ENCODE measurements around the gene TRIM8. TPM values are rescaled to one million over a fixed set of nuclear protein-coding genes. Genes with fewer than 3 reads are reported as not detected.
A peak's percentile ranks its signal among the peaks of the same experiment; 100 is the strongest.

TRIM8 gene
- total RNA-seq, 1 donor from 2014 or later = 219 TPM

- Mint-ChIP-seq H3K9me3 (ENCODE audit: unreplicated experiment) (no peaks in the 10 kb centered on the region), H3K36me3 (ENCODE audit: low read depth, unreplicated experiment) (peaks cover 20% of the 10 kb centered on the region), H3K4me1 (ENCODE audit: unreplicated experiment) (peaks cover 67% of the 10 kb centered on the region), H3K27me3 (ENCODE audit: unreplicated experiment) (peaks cover 6% of the 10 kb centered on the region), H3K4me3 (ENCODE audit: unreplicated experiment) (no peak overlapping the region), H3K27ac (ENCODE audit: unreplicated experiment) (peak overlapping the region; percentile 80)
- TF ChIP-seq CTCF (IDR thresholded peaks at IDR 0.05; ENCODE audit: unreplicated experiment) = no peak
- no peak for DNase-seq (ENCODE audit: low spot score)
These were observed 11.0 kb upstream of the TRIM8 start for GRCh38 chr10:102633287-102633686.

DNA sequence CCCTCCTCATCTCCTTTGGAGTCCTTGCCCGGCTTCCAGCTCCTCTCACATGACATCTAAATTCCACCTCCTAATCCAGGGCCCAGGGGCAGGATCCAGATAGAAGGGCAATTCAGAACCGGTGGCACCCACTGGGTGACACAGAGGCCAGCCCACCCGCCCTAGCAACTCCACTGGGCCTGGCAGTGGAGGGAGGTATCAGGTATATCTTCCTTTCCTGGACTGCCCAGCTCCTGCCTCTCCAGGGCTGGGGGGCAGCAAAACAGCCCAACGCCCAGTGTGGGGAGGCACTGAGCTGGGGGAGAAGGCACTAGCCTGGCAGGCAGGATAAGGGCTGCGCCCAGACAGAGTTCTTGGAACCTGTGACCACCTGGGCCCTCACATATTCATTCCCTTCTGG lies 10.4 kb upstream of the TRIM8 start:
- peaks cover 8% of the 10 kb centered on the region for H3K27me3 Mint-ChIP-seq (ENCODE audit: unreplicated experiment)
- H3K4me1 Mint-ChIP-seq (ENCODE audit: unreplicated experiment) = peaks cover 64% of the 10 kb centered on the region
- TF ChIP-seq CTCF (IDR thresholded peaks at IDR 0.05; ENCODE audit: unreplicated experiment) = no peak
- peaks cover 20% of the 10 kb centered on the region for H3K36me3 Mint-ChIP-seq (ENCODE audit: low read depth, unreplicated experiment)
- peak overlapping the region; percentile 80 for H3K27ac Mint-ChIP-seq (ENCODE audit: unreplicated experiment)
- no peak for DNase-seq (ENCODE audit: low spot score)
- H3K9me3 Mint-ChIP-seq (ENCODE audit: unreplicated experiment) = no peaks in the 10 kb centered on the region
- H3K4me3 Mint-ChIP-seq (ENCODE audit: unreplicated experiment) = no peak overlapping the region

GRCh38 chr10:102634686-102635085 lies 9.6 kb upstream of the TRIM8 start:
- H3K4me1 Mint-ChIP-seq (ENCODE audit: unreplicated experiment) = peaks cover 67% of the 10 kb centered on the region
- H3K9me3 Mint-ChIP-seq (ENCODE audit: unreplicated experiment) = no peaks in the 10 kb centered on the region
- H3K4me3 Mint-ChIP-seq (ENCODE audit: unreplicated experiment) = peak overlapping the region; percentile 59
- DNase-seq (ENCODE audit: low spot score) = no peak
- peaks cover 20% of the 10 kb centered on the region for H3K36me3 Mint-ChIP-seq (ENCODE audit: low read depth, unreplicated experiment)
- no peak for TF ChIP-seq CTCF (IDR thresholded peaks at IDR 0.05; ENCODE audit: unreplicated experiment)
- peaks cover 9% of the 10 kb centered on the region for H3K27me3 Mint-ChIP-seq (ENCODE audit: unreplicated experiment)
- H3K27ac Mint-ChIP-seq (ENCODE audit: unreplicated experiment) = peak overlapping the region; percentile 58

DNA sequence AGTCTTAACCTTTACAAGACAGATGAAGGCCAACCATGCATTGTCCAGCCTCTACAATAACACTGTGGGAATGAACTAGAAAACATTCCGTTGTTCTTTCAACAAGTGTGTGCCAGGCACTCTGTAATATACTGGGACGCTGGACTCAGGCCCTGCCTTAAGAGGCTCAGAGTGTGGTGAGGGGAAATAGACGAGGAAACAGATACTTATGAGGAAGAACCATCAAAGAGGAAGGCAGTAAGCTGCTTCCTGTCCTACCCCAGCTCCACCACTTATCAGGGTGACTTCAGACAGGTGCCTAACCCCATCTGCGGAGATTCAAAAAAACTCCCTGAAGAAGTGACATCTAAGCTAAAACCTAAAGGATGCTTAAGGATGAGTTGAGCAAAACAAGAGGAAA lies 8.9 kb upstream of the TRIM8 start:
- no peak for DNase-seq (ENCODE audit: low spot score)
- H3K36me3 Mint-ChIP-seq (ENCODE audit: low read depth, unreplicated experiment) = peaks cover 18% of the 10 kb centered on the region
- peak overlapping the region; percentile 58 for H3K27ac Mint-ChIP-seq (ENCODE audit: unreplicated experiment)
- H3K27me3 Mint-ChIP-seq (ENCODE audit: unreplicated experiment) = peaks cover 9% of the 10 kb centered on the region
- no peak overlapping the region for H3K4me3 Mint-ChIP-seq (ENCODE audit: unreplicated experiment)
- no peaks in the 10 kb centered on the region for H3K9me3 Mint-ChIP-seq (ENCODE audit: unreplicated experiment)
- H3K4me1 Mint-ChIP-seq (ENCODE audit: unreplicated experiment) = peaks cover 64% of the 10 kb centered on the region
- no peak for TF ChIP-seq CTCF (IDR thresholded peaks at IDR 0.05; ENCODE audit: unreplicated experiment)

- Mint-ChIP-seq H3K4me3 (ENCODE audit: unreplicated experiment) (no peak overlapping the region), H3K36me3 (ENCODE audit: low read depth, unreplicated experiment) (peaks cover 11% of the 10 kb centered on the region), H3K27me3 (ENCODE audit: unreplicated experiment) (peaks cover 12% of the 10 kb centered on the region), H3K4me1 (ENCODE audit: unreplicated experiment) (peaks cover 35% of the 10 kb centered on the region), H3K27ac (ENCODE audit: unreplicated experiment) (no peak overlapping the region), H3K9me3 (ENCODE audit: unreplicated experiment) (no peaks in the 10 kb centered on the region)
- no peak for TF ChIP-seq CTCF (IDR thresholded peaks at IDR 0.05; ENCODE audit: unreplicated experiment)
- no peak for DNase-seq (ENCODE audit: low spot score)
These were observed 4.7 kb upstream of the TRIM8 start for GRCh38 chr10:102639537-102639936.

Measured in endothelial cell (in vitro differentiated cells).